GM23338 (cell line): ENCODE results near the gene TICAM2. TPM values are rescaled to one million over a fixed set of nuclear protein-coding genes. Genes with fewer than 3 reads are reported as not detected.

Experiments used
- CREB1 ChIP-seq: fragments of 250-450 bp; sonication (Bioruptor Pico); IDR thresholded peaks from 2 replicates; pipeline ENCODE4 v1.5.0; 2020; ENCODE audit warnings: low read depth, mild to moderate bottlenecking, moderate library complexity
- EZH2 ChIP-seq: fragments of 200-600 bp; sonication (generic); IDR thresholded peaks from one replicate; pipeline ENCODE4 v1.8.0; 2017; ENCODE audit warnings: antibody characterized with exemption, mild to moderate bottlenecking, low read depth; ENCODE audit not compliant: unreplicated experiment
- NANOG ChIP-seq: IDR thresholded peaks from 2 replicates; pipeline ENCODE4 v1.6.1; 2016; ENCODE audit warnings: antibody characterized with exemption, borderline replicate concordance
- STAT1 ChIP-seq: IDR thresholded peaks from one replicate; pipeline ENCODE4 v1.6.1; 2016; ENCODE audit warnings: antibody characterized with exemption; ENCODE audit not compliant: unreplicated experiment
- ZNF114 ChIP-seq: fragments of 250-450 bp; sonication (Bioruptor Pico); IDR thresholded peaks from 2 replicates; pipeline ENCODE4 v1.5.0; 2020; ENCODE audit warnings: mild to moderate bottlenecking, moderate library complexity
- ZNF331 ChIP-seq: fragments of 250-450 bp; sonication (Bioruptor Pico); IDR thresholded peaks from 2 replicates; pipeline ENCODE4 v1.5.0; 2020; ENCODE audit warnings: low read depth, mild to moderate bottlenecking, moderate library complexity
- polyA plus RNA-seq: library from polyadenylated mRNA; unstranded; fragments of >200 nt; fragmentation: Nextera tagmentation; extraction: Ambion mirVana; gene quantifications from 2 replicates; pipeline ENCODE4 v1.2.1, GENCODE V29; 2016
- total RNA-seq: library from RNA; depleted of rRNA; stranded (reverse); fragments of >200 nt; shearing (Covaris generic); gene quantifications from 2 replicates; pipeline ENCODE4 v1.2.3, GENCODE V29; 2014
- TF ChIP-seq, protein P1 (sequence below): fragments of 250-450 bp; sonication (Bioruptor Pico); IDR thresholded peaks from 2 replicates; pipeline ENCODE4 v1.5.0; 2020; ENCODE audit warnings: mild to moderate bottlenecking, moderate library complexity
- TF ChIP-seq, protein P2 (sequence below): IDR thresholded peaks from 2 replicates; pipeline ENCODE4 v1.6.1; 2016; ENCODE audit warnings: antibody characterized with exemption
- TF ChIP-seq, protein P3 (sequence below), 2 experiments: fragments of 200-600 bp in 1 of 2; sonication (generic) in 1 of 2; conservative IDR thresholded peaks; 2 replicates each; pipeline versions ENCODE4 v1.5.1 to v1.6.1; 2016 to 2017; ENCODE audit warnings: antibody characterized with exemption in 2 of 2, low read depth in 2 of 2, mild to moderate bottlenecking in 2 of 2, moderate library complexity in 1 of 2

TICAM2 gene
- total and polyA plus RNA-seq, 2 experiments from 2014 or later = 1.0 TPM; not detected in 1

DNA sequence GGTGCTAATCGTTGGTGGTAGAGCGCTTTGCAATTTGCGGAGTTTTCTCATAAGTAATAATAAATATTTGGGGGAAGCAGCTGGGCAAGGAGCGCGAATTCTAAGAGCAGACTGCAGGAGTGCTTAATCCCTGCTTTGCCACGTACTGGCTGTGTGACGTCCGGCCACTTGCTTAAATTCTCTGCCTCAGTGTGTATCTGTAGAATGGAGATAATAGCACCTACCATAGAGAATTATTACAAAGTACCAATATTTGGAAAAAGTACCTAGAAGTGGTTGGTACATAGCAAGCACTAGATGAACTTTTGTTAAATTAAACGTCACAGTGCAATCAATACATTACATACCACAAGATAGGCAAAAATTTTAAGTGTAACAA lies 24.2 kb upstream of the TICAM2 start (continued):
- TF ChIP-seq, protein P1, sequence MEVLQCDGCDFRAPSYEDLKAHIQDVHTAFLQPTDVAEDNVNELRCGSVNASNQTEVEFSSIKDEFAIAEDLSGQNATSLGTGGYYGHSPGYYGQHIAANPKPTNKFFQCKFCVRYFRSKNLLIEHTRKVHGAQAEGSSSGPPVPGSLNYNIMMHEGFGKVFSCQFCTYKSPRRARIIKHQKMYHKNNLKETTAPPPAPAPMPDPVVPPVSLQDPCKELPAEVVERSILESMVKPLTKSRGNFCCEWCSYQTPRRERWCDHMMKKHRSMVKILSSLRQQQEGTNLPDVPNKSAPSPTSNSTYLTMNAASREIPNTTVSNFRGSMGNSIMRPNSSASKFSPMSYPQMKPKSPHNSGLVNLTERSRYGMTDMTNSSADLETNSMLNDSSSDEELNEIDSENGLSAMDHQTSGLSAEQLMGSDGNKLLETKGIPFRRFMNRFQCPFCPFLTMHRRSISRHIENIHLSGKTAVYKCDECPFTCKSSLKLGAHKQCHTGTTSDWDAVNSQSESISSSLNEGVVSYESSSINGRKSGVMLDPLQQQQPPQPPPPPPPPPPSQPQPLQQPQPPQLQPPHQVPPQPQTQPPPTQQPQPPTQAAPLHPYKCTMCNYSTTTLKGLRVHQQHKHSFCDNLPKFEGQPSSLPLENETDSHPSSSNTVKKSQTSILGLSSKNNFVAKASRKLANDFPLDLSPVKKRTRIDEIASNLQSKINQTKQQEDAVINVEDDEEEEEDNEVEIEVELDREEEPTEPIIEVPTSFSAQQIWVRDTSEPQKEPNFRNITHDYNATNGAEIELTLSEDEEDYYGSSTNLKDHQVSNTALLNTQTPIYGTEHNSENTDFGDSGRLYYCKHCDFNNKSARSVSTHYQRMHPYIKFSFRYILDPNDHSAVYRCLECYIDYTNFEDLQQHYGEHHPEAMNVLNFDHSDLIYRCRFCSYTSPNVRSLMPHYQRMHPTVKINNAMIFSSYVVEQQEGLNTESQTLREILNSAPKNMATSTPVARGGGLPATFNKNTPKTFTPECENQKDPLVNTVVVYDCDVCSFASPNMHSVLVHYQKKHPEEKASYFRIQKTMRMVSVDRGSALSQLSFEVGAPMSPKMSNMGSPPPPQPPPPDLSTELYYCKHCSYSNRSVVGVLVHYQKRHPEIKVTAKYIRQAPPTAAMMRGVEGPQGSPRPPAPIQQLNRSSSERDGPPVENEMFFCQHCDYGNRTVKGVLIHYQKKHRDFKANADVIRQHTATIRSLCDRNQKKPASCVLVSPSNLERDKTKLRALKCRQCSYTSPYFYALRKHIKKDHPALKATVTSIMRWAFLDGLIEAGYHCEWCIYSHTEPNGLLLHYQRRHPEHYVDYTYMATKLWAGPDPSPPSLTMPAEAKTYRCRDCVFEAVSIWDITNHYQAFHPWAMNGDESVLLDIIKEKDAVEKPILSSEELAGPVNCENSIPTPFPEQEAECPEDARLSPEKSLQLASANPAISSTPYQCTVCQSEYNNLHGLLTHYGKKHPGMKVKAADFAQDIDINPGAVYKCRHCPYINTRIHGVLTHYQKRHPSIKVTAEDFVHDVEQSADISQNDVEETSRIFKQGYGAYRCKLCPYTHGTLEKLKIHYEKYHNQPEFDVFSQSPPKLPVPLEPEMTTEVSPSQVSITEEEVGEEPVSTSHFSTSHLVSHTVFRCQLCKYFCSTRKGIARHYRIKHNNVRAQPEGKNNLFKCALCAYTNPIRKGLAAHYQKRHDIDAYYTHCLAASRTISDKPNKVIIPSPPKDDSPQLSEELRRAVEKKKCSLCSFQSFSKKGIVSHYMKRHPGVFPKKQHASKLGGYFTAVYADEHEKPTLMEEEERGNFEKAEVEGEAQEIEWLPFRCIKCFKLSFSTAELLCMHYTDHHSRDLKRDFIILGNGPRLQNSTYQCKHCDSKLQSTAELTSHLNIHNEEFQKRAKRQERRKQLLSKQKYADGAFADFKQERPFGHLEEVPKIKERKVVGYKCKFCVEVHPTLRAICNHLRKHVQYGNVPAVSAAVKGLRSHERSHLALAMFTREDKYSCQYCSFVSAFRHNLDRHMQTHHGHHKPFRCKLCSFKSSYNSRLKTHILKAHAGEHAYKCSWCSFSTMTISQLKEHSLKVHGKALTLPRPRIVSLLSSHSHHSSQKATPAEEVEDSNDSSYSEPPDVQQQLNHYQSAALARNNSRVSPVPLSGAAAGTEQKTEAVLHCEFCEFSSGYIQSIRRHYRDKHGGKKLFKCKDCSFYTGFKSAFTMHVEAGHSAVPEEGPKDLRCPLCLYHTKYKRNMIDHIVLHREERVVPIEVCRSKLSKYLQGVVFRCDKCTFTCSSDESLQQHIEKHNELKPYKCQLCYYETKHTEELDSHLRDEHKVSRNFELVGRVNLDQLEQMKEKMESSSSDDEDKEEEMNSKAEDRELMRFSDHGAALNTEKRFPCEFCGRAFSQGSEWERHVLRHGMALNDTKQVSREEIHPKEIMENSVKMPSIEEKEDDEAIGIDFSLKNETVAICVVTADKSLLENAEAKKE (CRISPR knock-in tag) = no peak
- TF ChIP-seq ZNF331 (CRISPR knock-in tag) = no peak
- no peak for TF ChIP-seq NANOG
- TF ChIP-seq, protein P2, sequence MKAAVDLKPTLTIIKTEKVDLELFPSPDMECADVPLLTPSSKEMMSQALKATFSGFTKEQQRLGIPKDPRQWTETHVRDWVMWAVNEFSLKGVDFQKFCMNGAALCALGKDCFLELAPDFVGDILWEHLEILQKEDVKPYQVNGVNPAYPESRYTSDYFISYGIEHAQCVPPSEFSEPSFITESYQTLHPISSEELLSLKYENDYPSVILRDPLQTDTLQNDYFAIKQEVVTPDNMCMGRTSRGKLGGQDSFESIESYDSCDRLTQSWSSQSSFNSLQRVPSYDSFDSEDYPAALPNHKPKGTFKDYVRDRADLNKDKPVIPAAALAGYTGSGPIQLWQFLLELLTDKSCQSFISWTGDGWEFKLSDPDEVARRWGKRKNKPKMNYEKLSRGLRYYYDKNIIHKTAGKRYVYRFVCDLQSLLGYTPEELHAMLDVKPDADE = no peak
- TF ChIP-seq ZNF114 (CRISPR knock-in tag) = no peak
- TF ChIP-seq, protein P3, sequence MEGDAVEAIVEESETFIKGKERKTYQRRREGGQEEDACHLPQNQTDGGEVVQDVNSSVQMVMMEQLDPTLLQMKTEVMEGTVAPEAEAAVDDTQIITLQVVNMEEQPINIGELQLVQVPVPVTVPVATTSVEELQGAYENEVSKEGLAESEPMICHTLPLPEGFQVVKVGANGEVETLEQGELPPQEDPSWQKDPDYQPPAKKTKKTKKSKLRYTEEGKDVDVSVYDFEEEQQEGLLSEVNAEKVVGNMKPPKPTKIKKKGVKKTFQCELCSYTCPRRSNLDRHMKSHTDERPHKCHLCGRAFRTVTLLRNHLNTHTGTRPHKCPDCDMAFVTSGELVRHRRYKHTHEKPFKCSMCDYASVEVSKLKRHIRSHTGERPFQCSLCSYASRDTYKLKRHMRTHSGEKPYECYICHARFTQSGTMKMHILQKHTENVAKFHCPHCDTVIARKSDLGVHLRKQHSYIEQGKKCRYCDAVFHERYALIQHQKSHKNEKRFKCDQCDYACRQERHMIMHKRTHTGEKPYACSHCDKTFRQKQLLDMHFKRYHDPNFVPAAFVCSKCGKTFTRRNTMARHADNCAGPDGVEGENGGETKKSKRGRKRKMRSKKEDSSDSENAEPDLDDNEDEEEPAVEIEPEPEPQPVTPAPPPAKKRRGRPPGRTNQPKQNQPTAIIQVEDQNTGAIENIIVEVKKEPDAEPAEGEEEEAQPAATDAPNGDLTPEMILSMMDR (conservative IDR thresholded peaks at IDR 0.05; ENCODE audit: low read depth in 2 of 2) = no peak
- TF ChIP-seq EZH2 = no peak
- no peak for TF ChIP-seq STAT1
- no peak for TF ChIP-seq CREB1
